Upper lobe of right lung (tissue), 1 donor: Measurements from ENCODE around the gene LHFPL3. TPM values are rescaled to one million over a fixed set of nuclear protein-coding genes. Genes with fewer than 3 reads are reported as not detected.

Source experiments
- ATAC-seq: fragments of 200-7000 bp; cut with Tn5 transposase; one replicate; pipeline ENCODE4 v1.9.1; 2020; ENCODE audit warnings: mild to moderate bottlenecking, moderate library complexity
- DNase-seq: peaks from one replicate; pipeline ENCODE4 v3.0.0-alpha.2; 2020
- H3K27ac ChIP-seq: fragments of 200-600 bp; one replicate; pipeline ENCODE4 v1.8.0; 2022
- H3K27me3 ChIP-seq: fragments of 200-600 bp; one replicate; pipeline ENCODE4 v1.8.0; 2022; ENCODE audit warnings: mild to moderate bottlenecking
- H3K36me3 ChIP-seq: fragments of 200-600 bp; one replicate; pipeline ENCODE4 v1.8.0; 2022
- H3K4me1 ChIP-seq: fragments of 200-600 bp; one replicate; pipeline ENCODE4 v1.8.0; 2022
- H3K4me3 ChIP-seq: fragments of 200-600 bp; one replicate; pipeline ENCODE4 v1.8.0; 2022; ENCODE audit warnings: mild to moderate bottlenecking
- H3K9me3 ChIP-seq: fragments of 200-600 bp; one replicate; pipeline ENCODE4 v1.8.0; 2022
- intact Hi-C: fragments of 100-400 bp; cut with DNase I; formaldehyde crosslinking; loops from one replicate; pipeline ENCODE4 v1.11.0; 2022
- total RNA-seq: library from RNA; stranded (reverse); fragmentation: NEBNext Ultra II Directional; extraction: Animal tissue kit (Norgen Biotek cat#: 25700); gene quantifications from one replicate; pipeline ENCODE4 v1.2.1, GENCODE V29; 2021
- TF ChIP-seq, protein P1 (sequence below): fragments of 200-600 bp; IDR thresholded peaks from one replicate; pipeline ENCODE4 v1.8.0; 2022; ENCODE audit warnings: antibody characterized with exemption
- donor health status: DM: no; HTN: yes; CAD: no; lungs with severe emphysema.

Gene LHFPL3
- total RNA-seq, 1 donor from 2014 or later = not detected

DNA sequence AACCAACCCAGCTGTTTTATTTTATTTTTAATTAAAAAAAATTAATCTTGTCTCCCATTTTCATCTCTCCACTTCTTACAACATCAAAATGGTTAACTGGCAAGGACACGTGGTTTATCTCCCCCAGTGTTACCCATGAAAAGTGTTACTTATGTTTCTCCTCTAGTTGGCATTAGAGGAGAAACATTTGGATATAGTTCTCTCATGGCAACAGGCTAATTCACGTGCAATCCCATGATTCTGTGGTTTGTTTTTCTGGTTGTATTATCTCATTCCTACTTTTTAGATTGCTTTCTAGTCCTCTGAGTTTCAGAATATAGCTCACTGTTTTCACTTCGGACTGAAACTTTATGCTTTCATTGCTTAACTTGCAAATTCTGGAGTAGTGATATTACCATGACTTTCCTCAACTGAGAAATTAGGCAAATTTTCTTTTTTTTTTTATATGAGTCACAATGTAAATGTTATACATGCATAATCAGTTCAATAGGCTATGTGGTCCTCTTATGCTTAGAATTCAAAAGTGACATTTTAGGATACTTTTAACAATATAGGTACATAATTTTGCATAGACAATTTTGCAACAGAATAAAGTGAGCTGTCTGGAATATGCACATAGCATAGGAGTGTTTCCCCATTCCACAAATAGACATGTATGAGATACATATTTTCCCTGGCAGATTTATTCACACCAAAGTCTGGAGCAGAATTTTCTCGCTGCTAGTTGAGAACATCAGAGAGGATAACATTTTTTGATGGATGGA, 43.0 kb downstream of the LHFPL3 start:
- ATAC-seq (no peak), DNase-seq (no peak)
- Histone ChIP-seq H3K4me1 (no peaks in the 10 kb centered on the region), H3K4me3 (no peak overlapping the region), H3K27me3 (no peaks in the 10 kb centered on the region), H3K36me3 (no peaks in the 10 kb centered on the region), H3K9me3 (no peaks in the 10 kb centered on the region), H3K27ac (no peak overlapping the region)
- TF ChIP-seq, protein P1, sequence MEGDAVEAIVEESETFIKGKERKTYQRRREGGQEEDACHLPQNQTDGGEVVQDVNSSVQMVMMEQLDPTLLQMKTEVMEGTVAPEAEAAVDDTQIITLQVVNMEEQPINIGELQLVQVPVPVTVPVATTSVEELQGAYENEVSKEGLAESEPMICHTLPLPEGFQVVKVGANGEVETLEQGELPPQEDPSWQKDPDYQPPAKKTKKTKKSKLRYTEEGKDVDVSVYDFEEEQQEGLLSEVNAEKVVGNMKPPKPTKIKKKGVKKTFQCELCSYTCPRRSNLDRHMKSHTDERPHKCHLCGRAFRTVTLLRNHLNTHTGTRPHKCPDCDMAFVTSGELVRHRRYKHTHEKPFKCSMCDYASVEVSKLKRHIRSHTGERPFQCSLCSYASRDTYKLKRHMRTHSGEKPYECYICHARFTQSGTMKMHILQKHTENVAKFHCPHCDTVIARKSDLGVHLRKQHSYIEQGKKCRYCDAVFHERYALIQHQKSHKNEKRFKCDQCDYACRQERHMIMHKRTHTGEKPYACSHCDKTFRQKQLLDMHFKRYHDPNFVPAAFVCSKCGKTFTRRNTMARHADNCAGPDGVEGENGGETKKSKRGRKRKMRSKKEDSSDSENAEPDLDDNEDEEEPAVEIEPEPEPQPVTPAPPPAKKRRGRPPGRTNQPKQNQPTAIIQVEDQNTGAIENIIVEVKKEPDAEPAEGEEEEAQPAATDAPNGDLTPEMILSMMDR = no peak
- intact Hi-C loops = no loop called here

DNA sequence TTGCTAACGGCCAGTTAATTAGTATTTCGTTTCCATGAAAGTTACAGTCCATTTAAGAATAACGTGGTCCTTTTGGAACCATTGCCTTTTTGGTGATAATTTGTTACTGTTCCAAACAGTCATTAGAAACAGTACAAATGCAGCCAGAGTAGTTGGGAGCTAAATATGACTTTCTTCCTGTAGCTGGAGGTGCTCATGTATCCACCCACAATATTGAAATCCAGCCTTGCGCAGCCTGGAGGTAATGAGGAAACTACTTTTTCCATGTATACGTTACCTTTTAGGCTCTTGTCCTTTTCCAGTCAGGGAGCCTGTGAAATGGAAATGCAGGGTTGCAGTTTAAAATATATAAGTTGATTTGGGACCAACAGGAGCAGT, 43.6 kb downstream of the LHFPL3 start:
- H3K4me3 ChIP-seq = no peak overlapping the region

DNA sequence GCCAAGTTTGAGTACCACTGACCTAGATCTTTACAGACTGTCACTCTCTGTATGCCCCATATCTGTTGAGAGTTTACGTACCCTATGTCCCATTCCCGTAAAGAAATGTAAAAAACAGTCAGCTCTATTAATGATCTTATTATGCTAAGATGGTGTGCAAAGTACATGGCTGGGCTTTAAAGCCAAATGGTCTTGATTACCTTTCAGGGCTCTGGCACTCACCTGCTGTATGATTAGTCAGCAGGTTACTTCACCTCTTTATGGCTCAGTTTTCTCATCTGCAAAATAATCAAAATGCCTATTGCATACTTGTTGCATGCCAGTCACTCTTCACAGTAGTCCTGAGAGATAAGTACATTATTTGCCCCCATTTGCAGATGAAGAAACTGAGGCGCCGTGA, 54.2 kb downstream of the LHFPL3 start:
- no peak overlapping the region for H3K27ac ChIP-seq
- intact Hi-C loops = no loop called here
- no peak overlapping the region for H3K4me3 ChIP-seq
- H3K27me3 ChIP-seq = no peaks in the 10 kb centered on the region
- DNase-seq (no peak), ATAC-seq (no peak)
- no peaks in the 10 kb centered on the region for H3K9me3 ChIP-seq
- no peaks in the 10 kb centered on the region for H3K36me3 ChIP-seq
- TF ChIP-seq, protein P1 = no peak
- no peaks in the 10 kb centered on the region for H3K4me1 ChIP-seq

More for the DNA sequence above, 43.6 kb downstream of the LHFPL3 start:
- Histone ChIP-seq H3K9me3 (no peaks in the 10 kb centered on the region), H3K27me3 (no peaks in the 10 kb centered on the region), H3K4me1 (no peaks in the 10 kb centered on the region), H3K36me3 (no peaks in the 10 kb centered on the region), H3K27ac (no peak overlapping the region)
- TF ChIP-seq, protein P1 = no peak
- DNase-seq (no peak), ATAC-seq (no peak)
- intact Hi-C loops = no loop called here

DNA sequence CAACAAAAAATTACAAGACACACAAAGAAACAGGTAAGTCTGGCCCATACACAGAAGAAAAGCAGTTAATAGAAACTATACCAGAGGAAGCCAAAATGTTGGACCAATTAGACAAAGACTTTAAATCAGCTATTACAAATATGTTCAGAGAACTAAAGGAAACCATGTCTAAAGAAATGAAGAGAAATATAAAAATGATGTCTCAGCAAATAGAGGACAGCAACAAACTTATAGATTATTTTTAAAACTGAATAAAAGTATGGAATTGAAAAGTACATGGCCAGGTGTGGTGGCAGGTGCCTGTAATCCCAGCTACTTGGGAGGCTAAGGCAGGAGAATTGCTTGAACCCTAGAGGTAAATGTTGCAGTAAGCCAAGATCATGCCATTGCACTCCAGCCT, 58.5 kb downstream of the LHFPL3 start:
- no peaks in the 10 kb centered on the region for H3K27me3 ChIP-seq
- intact Hi-C loops = no loop called here
- no peaks in the 10 kb centered on the region for H3K36me3 ChIP-seq
- DNase-seq = no peak
- TF ChIP-seq, protein P1 = no peak
- H3K4me3 ChIP-seq = no peak overlapping the region
- H3K9me3 ChIP-seq = no peaks in the 10 kb centered on the region
- no peaks in the 10 kb centered on the region for H3K4me1 ChIP-seq
- no peak for ATAC-seq
- no peak overlapping the region for H3K27ac ChIP-seq

DNA sequence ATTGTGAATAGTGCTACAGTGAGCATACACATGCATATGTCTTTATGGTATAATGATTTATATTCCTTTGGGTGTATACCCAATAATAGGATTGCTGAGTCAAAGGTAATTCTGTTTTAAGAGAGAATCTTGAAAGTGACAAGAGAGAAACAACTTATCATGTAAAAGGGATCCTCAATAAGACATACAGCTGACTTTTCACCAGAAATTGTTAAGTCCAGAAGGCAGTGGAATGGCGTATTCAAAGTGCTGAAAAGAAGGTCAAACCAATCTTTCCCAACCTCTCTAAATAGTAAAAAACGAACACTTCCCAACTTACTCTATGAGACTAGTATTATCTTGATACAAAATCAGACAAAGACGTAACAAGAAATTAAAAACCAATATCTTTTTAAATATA, 59.8 kb downstream of the LHFPL3 start:
- Histone ChIP-seq H3K27me3 (no peaks in the 10 kb centered on the region), H3K36me3 (no peaks in the 10 kb centered on the region), H3K4me3 (no peak overlapping the region), H3K27ac (no peak overlapping the region), H3K9me3 (no peaks in the 10 kb centered on the region), H3K4me1 (no peaks in the 10 kb centered on the region)
- DNase-seq (no peak), ATAC-seq (no peak)
- TF ChIP-seq, protein P1 = no peak
- intact Hi-C loops = no loop called here
